Adrenal gland (tissue), 12 donors: ENCODE data around the gene TBXAS1. TPM values are rescaled to one million over a fixed set of nuclear protein-coding genes. Genes with fewer than 3 reads are reported as not detected.

ENCODE experiments used
- DNase-seq, 7 donors: peaks; one replicate each; pipeline ENCODE4 v3.0.0-alpha.2; 2019 to 2020
- H3K27ac ChIP-seq, 5 donors: fragments of 200-600 bp; sonication (generic) in 4 of 5; 1 replicate in 3 of 5; 2 replicates in 2 of 5; pipeline versions ENCODE4 v1.5.1 to v1.8.0; 2016 to 2020; ENCODE audit warnings: mild to moderate bottlenecking in 1 of 5
- H3K27me3 ChIP-seq: fragments of 200-600 bp; 2 replicates; pipeline ENCODE4 v1.8.0; 2021
- H3K36me3 ChIP-seq, 2 donors: fragments of 200-600 bp; replicated peaks in 1 of 2; 1 replicate in 1 of 2; 2 replicates in 1 of 2; pipeline versions ENCODE4 v1.5.1 to v1.8.0; 2018 to 2022
- H3K4me1 ChIP-seq, 2 donors: fragments of 200-600 bp; replicated peaks in 1 of 2; 1 replicate in 1 of 2; 2 replicates in 1 of 2; pipeline versions ENCODE4 v1.5.1 to v1.8.0; 2018 to 2021
- H3K4me3 ChIP-seq, 4 donors: fragments of 200-600 bp; sonication (generic) in 3 of 4; one replicate each; pipeline ENCODE4 v1.5.1; 2016 to 2018
- H3K9me3 ChIP-seq, 3 donors: fragments of 200-600 bp; sonication (generic) in 1 of 3; replicated peaks in 1 of 3; 1 replicate in 2 of 3; 2 replicates in 1 of 3; pipeline versions ENCODE4 v1.5.1 to v1.8.0; 2016 to 2021
- CTCF ChIP-seq, 6 experiments: fragments of 450-650 bp in 4 of 6; fragments of 200-600 bp in 2 of 6; sonication (generic) in 1 of 6; IDR thresholded peaks; 1 replicate in 5 of 6; 2 replicates in 1 of 6; pipeline versions ENCODE4 v1.5.1 to v1.8.0; 2016 to 2021; ENCODE audit warnings: antibody characterized with exemption in 6 of 6, mild to moderate bottlenecking in 2 of 6, moderate library complexity in 1 of 6
- POLR2A ChIP-seq, 2 donors: fragments of 450-650 bp; IDR thresholded peaks; one replicate each; pipeline ENCODE4 v1.6.1; 2017; ENCODE audit warnings: antibody characterized with exemption in 2 of 2, mild to moderate bottlenecking in 2 of 2, moderate library complexity in 1 of 2
- WGBS, 4 donors: extraction: QIAGEN DNeasy Blood & Tissue Kit in 2 of 4; methylation state at CpG; one replicate each; pipeline versions ENCODE4 v1.1.5 to v1.1.7; 2013 to 2017; 5-methylcytosine and 5-hydroxymethylcytosine counted together
- intact Hi-C, 2 donors: fragments of 100-400 bp; cut with DNase I; formaldehyde crosslinking; loops; one replicate each; pipeline versions ENCODE4 v1.14.1 to v1.15.0; 2022 to 2023
- polyA plus RNA-seq, 3 donors: library from polyadenylated mRNA; stranded (reverse); fragments of 200-250 nt in 2 of 3; fragments of 350-450 nt in 1 of 3; fragmentation: Illumina TruSeq in 1 of 3; extraction: RNeasy Lipid Tissue Mini Kit (QIAGEN cat#74804) in 1 of 3; gene quantifications; one replicate each; pipeline ENCODE4 v1.2.3, GENCODE V29; 2013 to 2014
- total RNA-seq, 9 donors: library from RNA; depleted of rRNA in 4 of 9; stranded (reverse); fragments of >200 nt in 4 of 9; fragments of 120-200 nt in 1 of 9; fragmentation: NEBNext Ultra II Directional in 1 of 9; extraction: Animal tissue kit (Norgen Biotek cat#: 25700) in 1 of 9; gene quantifications; one replicate each; pipeline versions ENCODE4 v1.1.0 to v1.2.4, GENCODE V29; 2013 to 2023
- donor health status: healthy with polysubstance abuse.
- donor health status: Bipolar disorder and iron deficiency.
- donor health status: DM: yes; HTN: yes; CAD: no.
- donor health status: DM: no; HTN: no; CAD: no.
- donor health status: DM: no; HTN: no; CAD: no.
- donor health status: DM: yes; HTN: yes; CAD: no.

TBXAS1 gene
- total and polyA plus RNA-seq, 12 donors = 9.0 to 87.0 (median 27.3) TPM

DNA sequence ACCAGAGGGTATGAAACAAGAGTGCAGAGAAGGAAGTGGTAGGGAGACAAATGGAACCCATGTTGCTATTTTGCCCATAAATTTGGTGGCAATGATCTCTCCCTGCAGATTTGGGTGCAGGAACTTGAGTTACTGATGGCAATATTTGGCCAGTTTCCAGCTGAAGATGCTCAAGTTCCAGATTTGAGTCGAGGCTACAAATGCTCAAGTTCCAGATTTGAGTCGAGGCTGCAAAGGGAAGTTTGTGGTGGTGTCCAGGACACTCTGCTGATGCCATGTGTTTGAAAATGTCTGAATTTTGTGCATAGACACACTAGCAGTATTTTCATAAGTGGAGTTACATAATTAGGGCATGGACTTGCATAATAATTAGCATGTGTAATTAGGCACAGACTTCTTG, 40.8 kb downstream of the TBXAS1 start:
- WGBS, 4 donors = 65 to 77% (median 70%) methylated on average over 2 of the region's 2 CpGs
- no peaks in the 10 kb centered on the region for H3K9me3 ChIP-seq
- peak in 2 of 7 donors; percentile 20 to 29 for DNase-seq
- TF ChIP-seq CTCF (IDR thresholded peaks at IDR 0.05) (no peak), POLR2A (IDR thresholded peaks at IDR 0.05) (no peak)
- H3K27ac ChIP-seq = no peak overlapping the region
- no peaks in the 10 kb centered on the region for H3K4me1 ChIP-seq
- no peak overlapping the region for H3K4me3 ChIP-seq
- H3K36me3 ChIP-seq = no peaks in the 10 kb centered on the region
- intact Hi-C loops = no loop called here
- peaks cover 5% of the 10 kb centered on the region for H3K27me3 ChIP-seq

GRCh38 chr7:139870380-139870779, 41.3 kb downstream of the TBXAS1 start:
- Histone ChIP-seq H3K9me3 (no peaks in the 10 kb centered on the region), H3K4me3 (no peak overlapping the region), H3K4me1 (peaks cover 0 to under 1% of the 10 kb centered on the region in 2 donors), H3K36me3 (no peaks in the 10 kb centered on the region), H3K27me3 (peaks cover 5% of the 10 kb centered on the region), H3K27ac (no peak overlapping the region)
- intact Hi-C loops = no loop called here
- WGBS, 4 donors = 71 to 83% (median 78%) methylated on average over 7 of the region's 7 CpGs
- TF ChIP-seq POLR2A (IDR thresholded peaks at IDR 0.05) = no peak
- no peak for DNase-seq

- peaks cover 0 to 5% of the 10 kb centered on the region in 2 donors for H3K4me1 ChIP-seq
- H3K36me3 ChIP-seq = no peaks in the 10 kb centered on the region
- peaks cover 5% of the 10 kb centered on the region for H3K27me3 ChIP-seq
- no peak for TF ChIP-seq CTCF (IDR thresholded peaks at IDR 0.05)
- no peak for TF ChIP-seq POLR2A (IDR thresholded peaks at IDR 0.05)
- no peak overlapping the region for H3K27ac ChIP-seq
- WGBS, 4 donors = 64 to 77% (median 74%) methylated on average over 8 of the region's 8 CpGs
- no peaks in the 10 kb centered on the region for H3K9me3 ChIP-seq
- no peak for DNase-seq
- intact Hi-C loops = no loop called here
- no peak overlapping the region for H3K4me3 ChIP-seq
Measured at GRCh38 chr7:139871331-139871730, 42.3 kb downstream of the TBXAS1 start.

GRCh38 chr7:139871820-139872219, 42.8 kb downstream of the TBXAS1 start:
- intact Hi-C loops = no loop called here
- H3K9me3 ChIP-seq = no peaks in the 10 kb centered on the region
- TF ChIP-seq CTCF (IDR thresholded peaks at IDR 0.05) = no peak
- no peak for TF ChIP-seq POLR2A (IDR thresholded peaks at IDR 0.05)
- H3K4me3 ChIP-seq = no peak overlapping the region
- no peak for DNase-seq
- H3K36me3 ChIP-seq = no peaks in the 10 kb centered on the region
- WGBS, 4 donors = 64 to 87% (median 71%) methylated on average over 2 of the region's 2 CpGs
- no peak overlapping the region for H3K27ac ChIP-seq
- H3K27me3 ChIP-seq = peaks cover 5% of the 10 kb centered on the region
- H3K4me1 ChIP-seq = peaks cover 0 to 5% of the 10 kb centered on the region in 2 donors

- Histone ChIP-seq H3K27ac (no peak overlapping the region), H3K27me3 (no peaks in the 10 kb centered on the region), H3K9me3 (no peaks in the 10 kb centered on the region), H3K4me3 (no peak overlapping the region), H3K4me1 (peaks cover 0 to 5% of the 10 kb centered on the region in 2 donors), H3K36me3 (no peaks in the 10 kb centered on the region)
- intact Hi-C loops = no loop called here
- peak in 2 of 7 donors; percentile 27 to 61 for DNase-seq
- WGBS, 4 donors = 68 to 82% (median 76%) methylated on average over 8 of the region's 8 CpGs
- TF ChIP-seq CTCF (IDR thresholded peaks at IDR 0.05) = no peak
- TF ChIP-seq POLR2A (IDR thresholded peaks at IDR 0.05) = no peak
Measured at GRCh38 chr7:139873593-139874301, 44.7 kb downstream of the TBXAS1 start.
